ENCODE measurements around the gene LATS2.

- TF ChIP-seq CTCF (IDR thresholded peaks at IDR 0.05) (no peak), POLR2A (IDR thresholded peaks at IDR 0.05; ENCODE audit: low read depth) (no peak), POLR2AphosphoS5 (IDR thresholded peaks at IDR 0.05) (peak; percentile 58 to 73), EP300 (IDR thresholded peaks at IDR 0.05) (no peak)
Measured at GRCh38 chr13:21014502-21015170, 46.8 kb downstream of the LATS2 start.

Measured in esophagus muscularis mucosa (tissue), 4 donors.